WTC11 (cell line): ENCODE results near the gene ADAM19. TPM values are rescaled to one million over a fixed set of nuclear protein-coding genes. Genes with fewer than 3 reads are reported as not detected.

Experiments
- ATAC-seq: fragments of 200-7000 bp; cut with Tn5 transposase; 2 replicates; pipeline ENCODE4 v1.10.0; 2021; ENCODE audit warnings: mild to moderate bottlenecking, moderate library complexity
- CTCF ChIA-PET: fragments of 300-600 bp; sonication (Branson Sonifier 250); formaldehyde crosslinking; loops from one replicate; lab custom pipeline; 2021; ENCODE audit warnings: antibody characterized with exemption; lab: Charles Lee
- POLR2A ChIA-PET: fragments of 350-600 bp; sonication (Branson Sonifier 250); formaldehyde crosslinking; loops from one replicate; lab custom pipeline; 2021; ENCODE audit warnings: antibody characterized with exemption; lab: Charles Lee
- DNase-seq: peaks from one replicate; pipeline ENCODE4 v3.0.0; 2021; ENCODE audit warnings: low spot score
- H3K27ac Mint-ChIP-seq: 2 replicates; pipeline ENCODE4 v1.8.0; 2021; ENCODE audit warnings: mixed read lengths
- H3K27me3 Mint-ChIP-seq: 2 replicates; pipeline ENCODE4 v1.8.0; 2021; ENCODE audit warnings: low read depth, mild to moderate bottlenecking, moderate library complexity, mixed read lengths
- H3K36me3 Mint-ChIP-seq: 2 replicates; pipeline ENCODE4 v1.8.0; 2021; ENCODE audit warnings: mixed read lengths
- H3K4me1 Mint-ChIP-seq: 2 replicates; pipeline ENCODE4 v1.8.0; 2022; ENCODE audit warnings: mixed read lengths
- H3K4me3 Mint-ChIP-seq: 2 replicates; pipeline ENCODE4 v1.8.0; 2021; ENCODE audit warnings: mild to moderate bottlenecking, moderate library complexity, mixed read lengths
- H3K9me3 Mint-ChIP-seq: 2 replicates; pipeline ENCODE4 v1.8.0; 2021; ENCODE audit warnings: mixed read lengths
- CBFB ChIP-seq: sonication (generic); formaldehyde crosslinking; IDR thresholded peaks from 2 replicates; pipeline ENCODE4 v1.8.1; 2022; ENCODE audit warnings: mild to moderate bottlenecking, low read depth, missing genetic modification reagents
- E2F1 ChIP-seq: sonication (generic); formaldehyde crosslinking; IDR thresholded peaks from 2 replicates; pipeline ENCODE4 v1.8.0; 2022; ENCODE audit warnings: mild to moderate bottlenecking, missing genetic modification reagents
- HMGA2 ChIP-seq: fragments of 250-450 bp; sonication (Bioruptor Pico); IDR thresholded peaks from 2 replicates; pipeline ENCODE4 v1.4.0; 2021; ENCODE audit warnings: mild to moderate bottlenecking, moderate library complexity
- IRF2 ChIP-seq: sonication (generic); formaldehyde crosslinking; IDR thresholded peaks from 2 replicates; pipeline ENCODE4 v1.8.0; 2022; ENCODE audit warnings: low read depth, missing genetic modification reagents, borderline replicate concordance
- JUN ChIP-seq: sonication (generic); formaldehyde crosslinking; IDR thresholded peaks from 2 replicates; pipeline ENCODE4 v1.8.0; 2023; ENCODE audit warnings: mild to moderate bottlenecking, missing genetic modification reagents
- KAT7 ChIP-seq: sonication (generic); formaldehyde crosslinking; IDR thresholded peaks from 2 replicates; pipeline ENCODE4 v1.8.1; 2023; ENCODE audit warnings: missing genetic modification reagents, mild to moderate bottlenecking, borderline replicate concordance
- NFATC4 ChIP-seq: fragments of 250-450 bp; sonication (Bioruptor Pico); IDR thresholded peaks from 2 replicates; pipeline ENCODE4 v1.9.0; 2021; ENCODE audit warnings: mild to moderate bottlenecking
- NFYB ChIP-seq: sonication (generic); formaldehyde crosslinking; conservative IDR thresholded peaks from 2 replicates; pipeline ENCODE4 v1.8.0; 2022; ENCODE audit warnings: low read depth, missing genetic modification reagents
- ZNF219 ChIP-seq: sonication (generic); formaldehyde crosslinking; IDR thresholded peaks from 2 replicates; pipeline ENCODE4 v1.8.0; 2023; ENCODE audit warnings: missing genetic modification reagents, mild to moderate bottlenecking, borderline replicate concordance
- ZNF232 ChIP-seq: sonication (generic); formaldehyde crosslinking; IDR thresholded peaks from 2 replicates; pipeline ENCODE4 v1.8.0; 2022; ENCODE audit warnings: mild to moderate bottlenecking, missing genetic modification reagents
- ZNF396 ChIP-seq: fragments of 250-450 bp; sonication (Bioruptor Pico); IDR thresholded peaks from 2 replicates; pipeline ENCODE4 v1.8.0; 2021; ENCODE audit warnings: mild to moderate bottlenecking, moderate library complexity, borderline replicate concordance
- ZNF423 ChIP-seq: fragments of 250-450 bp; sonication (Bioruptor Pico); IDR thresholded peaks from 2 replicates; pipeline ENCODE4 v2.1.2; 2022; ENCODE audit warnings: mild to moderate bottlenecking, moderate library complexity
- ZNF425 ChIP-seq: fragments of 250-450 bp; sonication (Bioruptor Pico); conservative IDR thresholded peaks from 2 replicates; pipeline ENCODE4 v1.9.0; 2021; ENCODE audit warnings: mild to moderate bottlenecking
- ZNF671 ChIP-seq: fragments of 250-450 bp; sonication (Bioruptor Pico); IDR thresholded peaks from 2 replicates; pipeline ENCODE4 v1.8.0; 2021; ENCODE audit warnings: mild to moderate bottlenecking
- total RNA-seq: library from RNA; stranded (reverse); gene quantifications from 3 replicates; pipeline ENCODE4 v1.2.3, GENCODE V29; 2021
- TF ChIP-seq, protein P1 (sequence below): sonication (generic); formaldehyde crosslinking; IDR thresholded peaks from 2 replicates; pipeline ENCODE4 v1.8.0; 2022; ENCODE audit warnings: mild to moderate bottlenecking, missing genetic modification reagents
- TF ChIP-seq, protein P2 (sequence below): sonication (generic); formaldehyde crosslinking; IDR thresholded peaks from 2 replicates; pipeline ENCODE4 v1.8.1; 2022; ENCODE audit warnings: mild to moderate bottlenecking, missing genetic modification reagents, moderate library complexity, borderline replicate concordance
- TF ChIP-seq, protein P3 (sequence below): sonication (generic); formaldehyde crosslinking; IDR thresholded peaks from 2 replicates; pipeline ENCODE4 v1.8.0; 2023; ENCODE audit warnings: missing genetic modification reagents, mild to moderate bottlenecking, borderline replicate concordance
- TF ChIP-seq, protein P4 (sequence below): sonication (generic); formaldehyde crosslinking; IDR thresholded peaks from 2 replicates; pipeline ENCODE4 v1.8.1; 2023; ENCODE audit warnings: mild to moderate bottlenecking, missing genetic modification reagents, moderate library complexity
- TF ChIP-seq, protein P5 (sequence below): sonication (generic); formaldehyde crosslinking; IDR thresholded peaks from 2 replicates; pipeline ENCODE4 v1.8.0; 2022; ENCODE audit warnings: mild to moderate bottlenecking, missing genetic modification reagents
- TF ChIP-seq, protein P6 (sequence below): sonication (generic); formaldehyde crosslinking; IDR thresholded peaks from 2 replicates; pipeline ENCODE4 v1.8.1; 2022; ENCODE audit warnings: mild to moderate bottlenecking, moderate library complexity, missing genetic modification reagents

ADAM19 gene
- total RNA-seq, 1 experiment from 2014 or later: 28.6 TPM

DNA sequence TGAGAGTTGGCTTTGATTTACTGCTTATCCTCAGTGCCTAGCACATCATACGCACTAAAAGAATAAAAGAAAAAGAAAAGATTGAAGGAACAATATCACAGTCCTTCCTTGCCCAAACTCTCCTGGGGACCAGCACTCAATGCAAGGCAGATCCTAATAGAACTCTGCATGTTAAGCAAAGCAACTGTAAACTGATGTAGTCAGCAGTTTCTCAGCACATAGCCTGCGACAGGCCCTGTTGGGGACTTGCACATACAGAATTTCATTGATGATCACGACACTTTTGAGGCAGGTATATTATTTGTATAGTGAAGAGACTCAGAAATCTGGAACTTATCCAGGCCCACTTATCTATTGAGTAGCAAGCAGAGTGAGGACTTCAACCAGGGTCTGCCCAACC lies 100.1 kb downstream of the ADAM19 start:
- no peaks in the 10 kb centered on the region for H3K9me3 Mint-ChIP-seq
- ChIA-PET POLR2A (no interaction called here), CTCF (interaction anchor here (0.8 to 1.5 kb wide), 3 partner anchors 43 to 147 kb away, joined by 3 to 6 read pairs (median 3); no protein-coding TSS in a partner anchor)
- TF ChIP-seq ZNF423 (CRISPR knock-in tag) (no peak), CBFB (CRISPR knock-in tag) (no peak), JUN (CRISPR knock-in tag) (no peak), HMGA2 (no peak), NFYB (no peak), ZNF396 (no peak), ZNF232 (CRISPR knock-in tag) (no peak), ZNF425 (CRISPR knock-in tag) (no peak), IRF2 (CRISPR knock-in tag) (no peak), E2F1 (no peak), ZNF219 (CRISPR knock-in tag) (no peak), KAT7 (CRISPR knock-in tag) (no peak), ZNF671 (CRISPR knock-in tag) (no peak), NFATC4 (CRISPR knock-in tag) (no peak)
- TF ChIP-seq, protein P1, sequence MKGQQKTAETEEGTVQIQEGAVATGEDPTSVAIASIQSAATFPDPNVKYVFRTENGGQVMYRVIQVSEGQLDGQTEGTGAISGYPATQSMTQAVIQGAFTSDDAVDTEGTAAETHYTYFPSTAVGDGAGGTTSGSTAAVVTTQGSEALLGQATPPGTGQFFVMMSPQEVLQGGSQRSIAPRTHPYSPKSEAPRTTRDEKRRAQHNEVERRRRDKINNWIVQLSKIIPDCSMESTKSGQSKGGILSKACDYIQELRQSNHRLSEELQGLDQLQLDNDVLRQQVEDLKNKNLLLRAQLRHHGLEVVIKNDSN: no peak
- TF ChIP-seq, protein P2, sequence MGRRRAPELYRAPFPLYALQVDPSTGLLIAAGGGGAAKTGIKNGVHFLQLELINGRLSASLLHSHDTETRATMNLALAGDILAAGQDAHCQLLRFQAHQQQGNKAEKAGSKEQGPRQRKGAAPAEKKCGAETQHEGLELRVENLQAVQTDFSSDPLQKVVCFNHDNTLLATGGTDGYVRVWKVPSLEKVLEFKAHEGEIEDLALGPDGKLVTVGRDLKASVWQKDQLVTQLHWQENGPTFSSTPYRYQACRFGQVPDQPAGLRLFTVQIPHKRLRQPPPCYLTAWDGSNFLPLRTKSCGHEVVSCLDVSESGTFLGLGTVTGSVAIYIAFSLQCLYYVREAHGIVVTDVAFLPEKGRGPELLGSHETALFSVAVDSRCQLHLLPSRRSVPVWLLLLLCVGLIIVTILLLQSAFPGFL (CRISPR knock-in tag): no peak
- TF ChIP-seq, protein P3, sequence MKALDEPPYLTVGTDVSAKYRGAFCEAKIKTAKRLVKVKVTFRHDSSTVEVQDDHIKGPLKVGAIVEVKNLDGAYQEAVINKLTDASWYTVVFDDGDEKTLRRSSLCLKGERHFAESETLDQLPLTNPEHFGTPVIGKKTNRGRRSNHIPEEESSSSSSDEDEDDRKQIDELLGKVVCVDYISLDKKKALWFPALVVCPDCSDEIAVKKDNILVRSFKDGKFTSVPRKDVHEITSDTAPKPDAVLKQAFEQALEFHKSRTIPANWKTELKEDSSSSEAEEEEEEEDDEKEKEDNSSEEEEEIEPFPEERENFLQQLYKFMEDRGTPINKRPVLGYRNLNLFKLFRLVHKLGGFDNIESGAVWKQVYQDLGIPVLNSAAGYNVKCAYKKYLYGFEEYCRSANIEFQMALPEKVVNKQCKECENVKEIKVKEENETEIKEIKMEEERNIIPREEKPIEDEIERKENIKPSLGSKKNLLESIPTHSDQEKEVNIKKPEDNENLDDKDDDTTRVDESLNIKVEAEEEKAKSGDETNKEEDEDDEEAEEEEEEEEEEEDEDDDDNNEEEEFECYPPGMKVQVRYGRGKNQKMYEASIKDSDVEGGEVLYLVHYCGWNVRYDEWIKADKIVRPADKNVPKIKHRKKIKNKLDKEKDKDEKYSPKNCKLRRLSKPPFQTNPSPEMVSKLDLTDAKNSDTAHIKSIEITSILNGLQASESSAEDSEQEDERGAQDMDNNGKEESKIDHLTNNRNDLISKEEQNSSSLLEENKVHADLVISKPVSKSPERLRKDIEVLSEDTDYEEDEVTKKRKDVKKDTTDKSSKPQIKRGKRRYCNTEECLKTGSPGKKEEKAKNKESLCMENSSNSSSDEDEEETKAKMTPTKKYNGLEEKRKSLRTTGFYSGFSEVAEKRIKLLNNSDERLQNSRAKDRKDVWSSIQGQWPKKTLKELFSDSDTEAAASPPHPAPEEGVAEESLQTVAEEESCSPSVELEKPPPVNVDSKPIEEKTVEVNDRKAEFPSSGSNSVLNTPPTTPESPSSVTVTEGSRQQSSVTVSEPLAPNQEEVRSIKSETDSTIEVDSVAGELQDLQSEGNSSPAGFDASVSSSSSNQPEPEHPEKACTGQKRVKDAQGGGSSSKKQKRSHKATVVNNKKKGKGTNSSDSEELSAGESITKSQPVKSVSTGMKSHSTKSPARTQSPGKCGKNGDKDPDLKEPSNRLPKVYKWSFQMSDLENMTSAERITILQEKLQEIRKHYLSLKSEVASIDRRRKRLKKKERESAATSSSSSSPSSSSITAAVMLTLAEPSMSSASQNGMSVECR (CRISPR knock-in tag): no peak
- TF ChIP-seq, protein P4, sequence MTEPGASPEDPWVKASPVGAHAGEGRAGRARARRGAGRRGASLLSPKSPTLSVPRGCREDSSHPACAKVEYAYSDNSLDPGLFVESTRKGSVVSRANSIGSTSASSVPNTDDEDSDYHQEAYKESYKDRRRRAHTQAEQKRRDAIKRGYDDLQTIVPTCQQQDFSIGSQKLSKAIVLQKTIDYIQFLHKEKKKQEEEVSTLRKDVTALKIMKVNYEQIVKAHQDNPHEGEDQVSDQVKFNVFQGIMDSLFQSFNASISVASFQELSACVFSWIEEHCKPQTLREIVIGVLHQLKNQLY (CRISPR knock-in tag): no peak
- TF ChIP-seq, protein P5, sequence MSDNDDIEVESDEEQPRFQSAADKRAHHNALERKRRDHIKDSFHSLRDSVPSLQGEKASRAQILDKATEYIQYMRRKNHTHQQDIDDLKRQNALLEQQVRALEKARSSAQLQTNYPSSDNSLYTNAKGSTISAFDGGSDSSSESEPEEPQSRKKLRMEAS (CRISPR knock-in tag): no peak
- TF ChIP-seq, protein P6, sequence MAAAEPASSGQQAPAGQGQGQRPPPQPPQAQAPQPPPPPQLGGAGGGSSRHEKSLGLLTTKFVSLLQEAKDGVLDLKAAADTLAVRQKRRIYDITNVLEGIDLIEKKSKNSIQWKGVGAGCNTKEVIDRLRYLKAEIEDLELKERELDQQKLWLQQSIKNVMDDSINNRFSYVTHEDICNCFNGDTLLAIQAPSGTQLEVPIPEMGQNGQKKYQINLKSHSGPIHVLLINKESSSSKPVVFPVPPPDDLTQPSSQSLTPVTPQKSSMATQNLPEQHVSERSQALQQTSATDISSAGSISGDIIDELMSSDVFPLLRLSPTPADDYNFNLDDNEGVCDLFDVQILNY (CRISPR knock-in tag): no peak
- TF ChIP-seq, all 79 proteins: peak for 0
- H3K27me3 Mint-ChIP-seq: no peaks in the 10 kb centered on the region
- H3K36me3 Mint-ChIP-seq: no peaks in the 10 kb centered on the region
- H3K4me3 Mint-ChIP-seq: no peak overlapping the region
- no peak overlapping the region for H3K27ac Mint-ChIP-seq
- DNase-seq: no peak
- no peak for ATAC-seq
- peaks cover 20% of the 10 kb centered on the region for H3K4me1 Mint-ChIP-seq
